ENCODE data around the gene CEBPE.

CEBPE gene

GRCh38 chr14:23118506-23119362, at the start of gene CEBPE:
Gene CEBPE (minus strand): TSS chr14:23119255. CDS start chr14:23119091, 164 bp downstream.
- H3K4me3 ChIP-seq (ENCODE audit: low read length), result no peak within 1 kb of the TSS
- no peak for TF ChIP-seq CTCF (IDR thresholded peaks at IDR 0.05; ENCODE audit: insufficient read depth, low read depth, low read length, missing control alignments)
- no peak for DNase-seq (ENCODE audit: low read depth)

GRCh38 chr14:23168246-23168645, 49.2 kb upstream of the CEBPE start:
- no peak for TF ChIP-seq CTCF (IDR thresholded peaks at IDR 0.05; ENCODE audit: insufficient read depth, low read depth, low read length, missing control alignments)
- no peak overlapping the region for H3K4me3 ChIP-seq (ENCODE audit: low read length)
- no peak for DNase-seq (ENCODE audit: low read depth)

- DNase-seq (ENCODE audit: low read depth), result no peak
- no peak overlapping the region for H3K4me3 ChIP-seq (ENCODE audit: low read length)
- TF ChIP-seq CTCF (IDR thresholded peaks at IDR 0.05; ENCODE audit: insufficient read depth, low read depth, low read length, missing control alignments), result no peak
Measured at GRCh38 chr14:23167116-23167847, 48.2 kb upstream of the CEBPE start.

- H3K4me3 ChIP-seq (ENCODE audit: low read length), result no peak overlapping the region
- no peak for TF ChIP-seq CTCF (IDR thresholded peaks at IDR 0.05; ENCODE audit: insufficient read depth, low read depth, low read length, missing control alignments)
- no peak for DNase-seq (ENCODE audit: low read depth)
Measured at GRCh38 chr14:23164949-23165348, 45.9 kb upstream of the CEBPE start.

- DNase-seq (ENCODE audit: low read depth), result no peak
- H3K4me3 ChIP-seq (ENCODE audit: low read length), result no peak overlapping the region
- TF ChIP-seq CTCF (IDR thresholded peaks at IDR 0.05; ENCODE audit: insufficient read depth, low read depth, low read length, missing control alignments), result no peak
Measured at GRCh38 chr14:23164250-23164649, 45.2 kb upstream of the CEBPE start.

- no peak for DNase-seq (ENCODE audit: low read depth)
- H3K4me3 ChIP-seq (ENCODE audit: low read length), result no peak overlapping the region
- TF ChIP-seq CTCF (IDR thresholded peaks at IDR 0.05; ENCODE audit: insufficient read depth, low read depth, low read length, missing control alignments), result no peak
Measured at GRCh38 chr14:23163830-23164229, 44.8 kb upstream of the CEBPE start.

Measured in epithelial cell of esophagus (primary cell).